Activated CD4-positive, alpha-beta T cell treated with anti-CD3 and anti-CD28 coated beads for 36 hours (primary cell): ENCODE measurements around the gene KLK2. TPM values are rescaled to one million over a fixed set of nuclear protein-coding genes. Genes with fewer than 3 reads are reported as not detected.
A peak's percentile ranks its signal among the peaks of the same experiment; 100 is the strongest.

Experiments used
- ATAC-seq: fragments of 200-7000 bp; cut with Tn5 transposase; one replicate; pipeline ENCODE4 v1.10.0; 2021; ENCODE audit warnings: mild to moderate bottlenecking, moderate library complexity
- CTCF ChIA-PET: fragments of 350-600 bp; sonication (Branson Sonifier 250); formaldehyde crosslinking; loops from one replicate; lab custom pipeline; 2021; ENCODE audit warnings: antibody characterized with exemption; lab: Charles Lee
- POLR2A ChIA-PET: fragments of 350-600 bp; sonication (Branson Sonifier 250); formaldehyde crosslinking; loops from one replicate; lab custom pipeline; 2021; ENCODE audit warnings: antibody characterized with exemption, inconsistent platforms; lab: Charles Lee
- DNase-seq: peaks from one replicate; pipeline ENCODE4 v3.0.0-alpha.2; 2020
- H3K27ac Mint-ChIP-seq: one replicate; pipeline ENCODE4 v1.8.0; 2021; ENCODE audit warnings: mixed read lengths
- H3K27me3 Mint-ChIP-seq: one replicate; pipeline ENCODE4 v1.8.0; 2021; ENCODE audit warnings: mixed read lengths
- H3K36me3 Mint-ChIP-seq: one replicate; pipeline ENCODE4 v1.8.0; 2021; ENCODE audit warnings: low read depth, mixed read lengths
- H3K4me1 Mint-ChIP-seq: one replicate; pipeline ENCODE4 v1.8.0; 2021; ENCODE audit warnings: mixed read lengths
- H3K4me3 Mint-ChIP-seq: one replicate; pipeline ENCODE4 v1.8.0; 2021; ENCODE audit warnings: mild to moderate bottlenecking, moderate library complexity, mixed read lengths
- H3K9me3 Mint-ChIP-seq: one replicate; pipeline ENCODE4 v1.8.0; 2021; ENCODE audit warnings: low read depth, mixed read lengths
- intact Hi-C, 2 experiments: fragments of 100-400 bp; cut with DNase I in 1 of 2; cut with micrococcal nuclease in 1 of 2; formaldehyde crosslinking; loops; one replicate each; pipeline versions ENCODE4 v1.14.2 to v1.15.1; 2022 to 2024; cut with DNase I, micrococcal nuclease
- total RNA-seq, 2 experiments: library from RNA; stranded (reverse); gene quantifications; one replicate each; pipeline ENCODE4 v1.2.3, GENCODE V29; 2021

Gene KLK2
- total RNA-seq, 2 experiments from 2014 or later = not detected

DNA sequence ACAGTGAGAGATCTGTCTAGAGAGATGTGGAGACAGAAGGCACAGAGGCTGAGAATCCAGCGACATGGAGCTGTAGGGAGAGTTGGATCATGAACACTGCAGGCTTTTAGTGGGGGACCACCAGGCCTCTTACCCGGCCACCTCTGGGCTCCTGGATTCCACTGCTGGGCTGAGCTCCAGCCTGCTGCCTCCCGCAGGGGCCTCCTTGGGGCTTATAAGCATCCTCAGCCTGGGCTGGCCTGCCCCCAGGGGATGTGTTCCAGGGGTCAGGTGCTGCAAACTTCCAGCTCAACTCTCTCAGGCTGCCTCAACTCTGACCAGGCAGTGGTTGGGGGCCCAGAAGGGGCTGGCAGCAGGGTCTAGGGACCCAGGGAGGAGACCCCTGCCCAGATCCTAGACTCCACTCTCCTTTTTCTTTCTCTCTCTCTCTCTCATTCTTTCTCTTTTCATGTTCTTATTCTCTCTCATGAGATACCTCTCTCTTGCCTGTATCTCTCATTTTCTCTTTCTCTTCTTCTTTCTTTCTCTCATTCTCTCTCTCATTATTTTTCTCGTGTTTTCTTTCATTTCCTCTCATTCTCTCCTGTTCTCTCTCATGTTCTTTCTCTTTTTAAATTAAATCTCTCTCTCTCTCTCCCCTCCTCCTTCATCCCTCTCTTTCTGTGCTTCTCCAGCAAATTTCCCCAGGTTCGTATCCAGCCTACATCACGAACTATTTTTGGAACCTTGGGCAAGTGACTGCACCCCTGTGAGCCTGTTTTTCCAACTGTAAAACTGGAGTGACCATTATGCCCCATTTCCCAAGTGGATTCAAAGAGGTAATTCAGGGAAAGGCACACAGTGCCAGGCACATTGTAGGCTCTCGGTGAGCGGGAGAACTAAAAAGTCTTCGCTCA, 38.2 kb downstream of the KLK2 start, which contains the start of gene KLK4:
KLK4 (minus strand) TSS at position 190 of the 896 bp plus-strand sequence. CDS start 657 bp downstream, outside the sequence.
- H3K4me1 Mint-ChIP-seq = peaks cover 9% of the 10 kb centered on the region
- intact Hi-C loops = no loop called here
- H3K36me3 Mint-ChIP-seq = no peaks in the 10 kb centered on the region
- H3K4me3 Mint-ChIP-seq = no peak within 1 kb of the TSS
- H3K27ac Mint-ChIP-seq = no peak within 1 kb of the TSS
- ChIA-PET POLR2A (interaction anchor here (1.1 kb wide), 1 partner anchor 11 kb away, joined by 4 read pairs; no protein-coding TSS in a partner anchor), CTCF (interaction anchor here (0.7 kb wide), 1 partner anchor 70 kb away, joined by 3 read pairs; no protein-coding TSS in a partner anchor)
- H3K9me3 Mint-ChIP-seq = no peaks in the 10 kb centered on the region
- no peak for ATAC-seq
- H3K27me3 Mint-ChIP-seq = peaks cover 43% of the 10 kb centered on the region
- no peak for DNase-seq

DNA sequence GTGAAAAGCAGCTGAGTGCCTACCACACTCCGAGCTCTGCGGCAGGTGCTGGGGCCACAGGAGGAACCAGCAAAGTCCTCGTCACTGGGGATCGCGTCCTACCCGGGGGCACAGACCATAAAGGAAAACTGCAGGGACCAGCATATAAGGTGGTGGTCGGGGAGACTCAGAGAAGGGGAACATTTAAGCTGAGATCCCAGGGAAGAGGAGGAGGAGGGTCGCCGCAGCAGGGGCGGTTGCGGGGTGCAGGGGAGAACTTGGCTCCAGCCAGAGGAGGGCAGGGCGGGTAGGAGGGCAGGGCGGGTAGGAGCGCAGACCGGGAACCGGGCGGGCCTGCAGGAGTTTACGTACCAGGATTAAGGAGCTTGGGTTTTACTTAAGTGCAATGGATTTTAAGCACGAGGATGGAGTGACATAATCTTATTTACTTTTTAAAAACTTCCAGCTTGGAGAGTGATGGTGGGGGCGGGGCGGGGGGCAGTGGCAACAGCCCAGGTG, 38.9 kb downstream of the KLK2 start:
- ChIA-PET POLR2A (interaction anchor here (1.1 kb wide), 1 partner anchor 10 kb away, joined by 4 read pairs; no protein-coding TSS in a partner anchor), CTCF (interaction anchor here (0.7 kb wide), 1 partner anchor 69 kb away, joined by 3 read pairs; no protein-coding TSS in a partner anchor)
- no peak for ATAC-seq
- intact Hi-C loops = no loop called here
- no peak for DNase-seq
- no peak overlapping the region for H3K27ac Mint-ChIP-seq
- H3K27me3 Mint-ChIP-seq = peaks cover 42% of the 10 kb centered on the region
- peaks cover 9% of the 10 kb centered on the region for H3K4me1 Mint-ChIP-seq
- no peak overlapping the region for H3K4me3 Mint-ChIP-seq
- H3K9me3 Mint-ChIP-seq = no peaks in the 10 kb centered on the region
- no peaks in the 10 kb centered on the region for H3K36me3 Mint-ChIP-seq

- no peaks in the 10 kb centered on the region for H3K36me3 Mint-ChIP-seq
- no peaks in the 10 kb centered on the region for H3K9me3 Mint-ChIP-seq
- CTCF ChIA-PET = no interaction called here
- H3K27ac Mint-ChIP-seq = no peak overlapping the region
- no peak overlapping the region for H3K4me3 Mint-ChIP-seq
- DNase-seq (peak; percentile 73), ATAC-seq (peak; percentile 73)
- intact Hi-C loops = no loop called here
- peaks cover 9% of the 10 kb centered on the region for H3K4me1 Mint-ChIP-seq
- POLR2A ChIA-PET = interaction anchor here (1.1 kb wide), 1 partner anchor 9 kb away, joined by 4 read pairs; no protein-coding TSS in a partner anchor
- peaks cover 37% of the 10 kb centered on the region for H3K27me3 Mint-ChIP-seq
Measured at GRCh38 chr19:50912727-50913716, 39.8 kb downstream of the KLK2 start.

DNA sequence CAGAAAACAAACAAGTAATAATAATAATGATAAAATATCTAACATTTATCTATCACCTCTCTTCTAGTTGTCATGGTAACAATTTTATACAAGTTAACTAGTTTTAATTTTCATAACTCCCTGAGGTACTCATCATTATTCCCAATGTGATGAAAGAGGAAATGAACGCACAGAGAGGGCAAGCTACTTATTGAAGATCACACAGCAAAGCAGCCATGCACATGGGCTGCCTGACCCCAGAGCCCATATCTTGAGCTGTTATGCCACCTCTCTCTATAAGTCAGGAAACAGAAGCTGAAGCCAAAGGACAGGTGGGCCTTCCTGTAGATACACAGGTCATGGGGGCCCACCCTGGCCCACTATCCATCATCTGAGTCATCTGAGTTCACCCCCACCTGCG, 42.8 kb downstream of the KLK2 start:
- CTCF ChIA-PET = no interaction called here
- Mint-ChIP-seq H3K4me1 (no peaks in the 10 kb centered on the region), H3K27ac (no peak overlapping the region), H3K9me3 (no peaks in the 10 kb centered on the region), H3K36me3 (no peaks in the 10 kb centered on the region), H3K4me3 (no peak overlapping the region), H3K27me3 (peaks cover 27% of the 10 kb centered on the region)
- no peak for ATAC-seq
- POLR2A ChIA-PET = no interaction called here
- intact Hi-C loops = no loop called here
- DNase-seq = no peak

- intact Hi-C loops = loop anchor here (1.0 to 5.0 kb wide), 8 partner anchors 15 to 385 kb away; partner anchors contain the start of gene ACP4 (in 1 of the 2)
- Mint-ChIP-seq H3K27ac (no peak overlapping the region), H3K36me3 (no peaks in the 10 kb centered on the region), H3K4me3 (no peak overlapping the region), H3K27me3 (peaks cover 37% of the 10 kb centered on the region), H3K4me1 (peaks cover 7% of the 10 kb centered on the region), H3K9me3 (no peaks in the 10 kb centered on the region)
- no peak for DNase-seq
- ChIA-PET CTCF (interaction anchor here (0.5 to 2.3 kb wide), 36 partner anchors 9 to 560 kb away, joined by 3 to 14 read pairs (median 3); no protein-coding TSS in a partner anchor), POLR2A (interaction anchor here (0.8 to 1.4 kb wide), 3 partner anchors 9 to 129 kb away, joined by 4 read pairs; no protein-coding TSS in a partner anchor)
- peak; percentile 62 for ATAC-seq
Measured at GRCh38 chr19:50921426-50922316, 48.4 kb downstream of the KLK2 start.

DNA sequence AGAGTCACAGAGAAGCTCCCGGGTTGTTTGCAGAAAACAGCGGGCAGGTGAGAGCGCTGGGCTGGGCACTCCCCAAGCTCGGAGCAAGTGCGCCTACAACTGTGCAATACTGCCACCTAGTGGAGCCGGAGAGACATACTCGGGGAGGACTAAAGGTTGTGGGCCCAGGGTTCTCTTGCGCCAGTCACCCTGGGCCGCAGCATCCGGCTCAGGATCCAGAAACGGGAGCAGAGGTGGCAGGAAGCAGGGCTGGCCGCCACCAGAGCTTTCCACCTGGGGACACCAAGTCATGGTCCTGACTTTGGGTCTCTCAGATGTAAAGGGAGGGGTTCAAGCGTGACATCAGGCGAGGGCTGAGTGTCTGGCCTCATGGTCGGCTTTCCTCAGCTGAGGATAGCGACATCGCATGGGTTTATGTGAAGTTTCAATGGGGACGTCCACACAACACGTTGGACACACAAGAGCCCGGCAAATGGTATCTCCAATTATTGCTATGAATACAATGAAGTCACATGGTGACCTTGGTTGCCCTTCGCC, 49.1 kb downstream of the KLK2 start:
- ChIA-PET CTCF (interaction anchor here (0.6 to 2.3 kb wide), 33 partner anchors 12 to 561 kb away, joined by 3 to 14 read pairs (median 4); no protein-coding TSS in a partner anchor), POLR2A (interaction anchor here (0.8 to 1.4 kb wide), 3 partner anchors 10 to 130 kb away, joined by 4 read pairs; no protein-coding TSS in a partner anchor)
- Mint-ChIP-seq H3K27ac (no peak overlapping the region), H3K9me3 (no peaks in the 10 kb centered on the region), H3K4me3 (no peak overlapping the region), H3K27me3 (peaks cover 34% of the 10 kb centered on the region), H3K4me1 (peaks cover 7% of the 10 kb centered on the region), H3K36me3 (no peaks in the 10 kb centered on the region)
- intact Hi-C loops = loop anchor here (1.0 to 5.0 kb wide), 8 partner anchors 16 to 386 kb away; partner anchors contain the start of gene ACP4 (in 1 of the 2)
- peak; percentile 100 for ATAC-seq
- DNase-seq = peak; percentile 90

GRCh38 chr19:50924586-50924985, 51.3 kb downstream of the KLK2 start:
- H3K27ac Mint-ChIP-seq = no peak overlapping the region
- ATAC-seq (no peak), DNase-seq (no peak)
- no peaks in the 10 kb centered on the region for H3K36me3 Mint-ChIP-seq
- ChIA-PET CTCF (interaction anchor here (0.6 to 0.9 kb wide), 2 partner anchors 146 to 189 kb away, joined by 3 to 4 read pairs; no protein-coding TSS in a partner anchor), POLR2A (no interaction called here)
- peaks cover 7% of the 10 kb centered on the region for H3K4me1 Mint-ChIP-seq
- H3K9me3 Mint-ChIP-seq = no peaks in the 10 kb centered on the region
- no peak overlapping the region for H3K4me3 Mint-ChIP-seq
- intact Hi-C loops = loop anchor here (5.0 kb wide), 3 partner anchors 87 to 142 kb away; partner anchors contain the start of gene ACP4 (in 1 of the 2)
- peaks cover 27% of the 10 kb centered on the region for H3K27me3 Mint-ChIP-seq

DNA sequence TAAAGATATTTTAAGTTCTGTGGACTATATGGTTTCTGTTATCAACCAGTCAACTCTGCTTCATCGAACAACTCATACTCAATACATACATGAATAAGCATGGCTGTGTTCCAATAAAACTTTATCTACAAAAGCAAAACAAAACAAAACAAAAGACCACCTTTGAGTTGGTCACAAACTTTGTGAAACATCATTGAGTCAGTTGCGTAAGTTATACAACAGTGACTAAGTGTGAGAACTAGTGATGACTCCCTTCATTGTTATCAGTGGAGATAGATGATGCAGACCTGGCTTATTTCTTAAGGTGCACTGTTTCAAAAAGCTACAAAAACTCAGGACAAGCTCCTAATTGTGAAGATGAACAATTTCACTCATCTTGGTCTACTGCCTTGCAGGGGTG, 52.5 kb downstream of the KLK2 start:
- ChIA-PET POLR2A (no interaction called here), CTCF (interaction anchor here (0.6 to 1.3 kb wide), 2 partner anchors 170 to 202 kb away, joined by 3 to 5 read pairs; no protein-coding TSS in a partner anchor)
- no peak overlapping the region for H3K4me3 Mint-ChIP-seq
- H3K36me3 Mint-ChIP-seq = no peaks in the 10 kb centered on the region
- H3K27me3 Mint-ChIP-seq = peaks cover 24% of the 10 kb centered on the region
- DNase-seq (no peak), ATAC-seq (no peak)
- H3K4me1 Mint-ChIP-seq = peaks cover 7% of the 10 kb centered on the region
- no peaks in the 10 kb centered on the region for H3K9me3 Mint-ChIP-seq
- intact Hi-C loops = no loop called here
- no peak overlapping the region for H3K27ac Mint-ChIP-seq

- intact Hi-C loops = no loop called here
- H3K9me3 Mint-ChIP-seq = no peaks in the 10 kb centered on the region
- POLR2A ChIA-PET = no interaction called here
- peaks cover 26% of the 10 kb centered on the region for H3K27me3 Mint-ChIP-seq
- no peak overlapping the region for H3K27ac Mint-ChIP-seq
- no peak overlapping the region for H3K4me3 Mint-ChIP-seq
- no peak for ATAC-seq
- no peaks in the 10 kb centered on the region for H3K36me3 Mint-ChIP-seq
- peaks cover 7% of the 10 kb centered on the region for H3K4me1 Mint-ChIP-seq
- CTCF ChIA-PET = interaction anchor here (1.1 to 1.3 kb wide), 2 partner anchors 20 to 170 kb away, joined by 3 to 5 read pairs; no protein-coding TSS in a partner anchor
- no peak for DNase-seq
Measured at GRCh38 chr19:50926144-50926543, 52.9 kb downstream of the KLK2 start.
